Globus pallidus (tissue), 1 donor: ENCODE results near the gene ZSCAN30.

Experiments
- DNase-seq: peaks from one replicate; pipeline ENCODE4 v3.0.0-alpha.2; 2015; ENCODE audit warnings: low spot score

ZSCAN30 gene

DNA sequence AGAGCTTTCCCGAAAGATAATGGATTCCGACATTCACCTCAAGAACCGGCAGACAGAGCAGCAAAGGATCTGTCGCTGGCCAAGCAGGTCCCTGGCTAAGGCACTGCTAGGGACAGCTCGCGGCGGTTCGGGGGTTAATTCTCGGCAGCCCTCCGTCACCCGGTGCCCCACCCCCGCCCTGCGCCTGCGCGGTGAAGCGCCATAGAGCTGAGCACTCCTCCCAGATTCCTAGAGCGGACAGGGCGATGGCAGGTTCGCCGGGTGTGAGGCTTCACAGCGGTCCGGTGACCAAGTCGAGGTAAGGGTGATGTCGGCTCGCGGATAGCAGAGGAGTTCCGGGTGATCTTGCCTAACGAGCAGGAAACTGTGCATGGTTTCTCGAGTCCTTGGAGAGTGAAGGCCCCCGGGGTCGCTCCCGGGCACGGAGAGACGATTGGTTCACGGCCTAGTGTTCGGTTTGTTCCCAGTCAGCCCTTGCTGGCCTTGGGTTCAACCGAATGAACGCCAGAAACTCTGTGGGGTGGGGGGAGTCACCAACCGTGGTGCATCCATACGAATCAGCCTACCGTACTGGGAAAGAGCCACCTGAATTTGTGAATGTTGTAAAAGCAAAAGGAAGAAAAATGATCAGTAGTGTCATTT is at the start of gene ZSCAN30:
Gene ZSCAN30 (minus strand): TSS at position 136 of the 642 bp plus-strand sequence. CDS start 25,877 bp downstream, outside the sequence.
- peak; percentile 93 for DNase-seq

DNA sequence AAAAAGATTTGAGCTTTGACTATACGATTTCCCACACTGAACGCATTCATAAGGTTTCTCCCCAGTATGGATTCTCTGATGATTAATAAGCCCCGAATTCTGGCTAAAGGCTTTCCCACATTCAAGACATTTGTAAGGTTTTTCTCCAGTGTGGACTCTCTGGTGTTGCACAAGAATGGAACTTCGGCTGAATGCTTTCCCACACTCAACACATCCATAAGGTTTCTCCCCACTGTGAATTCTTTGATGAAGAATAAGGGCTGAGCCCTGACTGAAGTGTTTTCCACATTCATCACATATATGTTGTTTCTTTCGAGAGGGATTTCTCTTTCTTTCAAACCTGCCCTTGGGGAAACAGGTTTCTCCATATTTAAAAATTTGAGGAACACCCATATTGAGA is 47.3 kb upstream of the ZSCAN30 start:
- DNase-seq: no peak

DNA sequence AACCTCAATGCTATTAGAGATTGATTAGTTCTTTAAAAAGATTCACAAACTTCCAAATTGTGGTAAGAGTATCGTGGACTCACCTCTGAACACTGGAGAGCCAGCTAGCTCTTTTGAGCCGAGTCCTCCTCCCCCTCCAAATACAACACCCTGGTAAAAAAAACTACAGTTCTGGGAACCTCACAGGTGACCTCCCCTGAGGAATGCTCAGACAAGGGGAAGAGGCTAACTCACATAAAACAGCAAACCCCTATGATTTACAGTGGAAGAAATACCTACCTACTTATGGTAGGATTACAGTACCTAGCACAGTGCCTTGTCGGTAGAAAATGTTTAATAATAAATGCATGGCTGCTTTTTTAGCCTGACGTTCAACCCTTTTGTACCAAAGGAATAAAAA is 45.8 kb upstream of the ZSCAN30 start:
- no peak for DNase-seq

DNA sequence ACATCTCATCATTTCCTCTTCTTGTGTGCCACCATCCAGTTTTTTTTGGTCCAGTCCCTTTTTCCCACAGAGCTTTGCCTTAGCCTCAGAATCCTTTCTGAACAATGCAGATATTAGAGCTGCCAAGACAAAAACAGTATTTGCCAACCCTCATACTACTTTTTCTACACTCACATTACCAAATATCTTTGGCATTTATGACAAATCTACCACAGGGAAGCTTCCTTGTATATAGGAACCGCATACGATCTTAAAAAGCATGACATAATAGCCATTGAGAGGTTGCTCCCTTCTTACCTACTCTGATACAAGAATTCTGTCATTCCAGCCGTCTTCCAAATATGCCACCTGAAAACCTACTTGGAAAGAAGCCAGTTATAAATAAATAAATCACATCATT is 44.8 kb upstream of the ZSCAN30 start:
- no peak for DNase-seq

DNA sequence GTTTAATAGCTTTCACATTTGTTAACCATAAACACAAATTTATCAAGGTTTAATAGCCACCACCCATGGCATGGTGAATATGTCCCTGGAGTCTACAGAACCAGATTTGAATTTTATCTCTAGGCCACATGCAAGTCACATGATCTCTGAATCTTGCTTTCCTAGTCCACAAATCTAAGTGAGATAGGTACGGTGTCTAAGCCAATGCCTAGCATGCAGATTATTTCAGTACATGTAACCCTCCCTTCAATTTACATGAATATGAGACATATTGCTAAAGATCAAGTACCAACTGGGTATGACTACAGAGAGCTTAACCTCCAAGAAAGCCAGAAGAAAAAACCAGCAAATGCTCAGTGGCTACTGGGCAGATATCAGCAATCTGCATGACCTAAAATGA is 44.2 kb upstream of the ZSCAN30 start:
- no peak for DNase-seq

DNA sequence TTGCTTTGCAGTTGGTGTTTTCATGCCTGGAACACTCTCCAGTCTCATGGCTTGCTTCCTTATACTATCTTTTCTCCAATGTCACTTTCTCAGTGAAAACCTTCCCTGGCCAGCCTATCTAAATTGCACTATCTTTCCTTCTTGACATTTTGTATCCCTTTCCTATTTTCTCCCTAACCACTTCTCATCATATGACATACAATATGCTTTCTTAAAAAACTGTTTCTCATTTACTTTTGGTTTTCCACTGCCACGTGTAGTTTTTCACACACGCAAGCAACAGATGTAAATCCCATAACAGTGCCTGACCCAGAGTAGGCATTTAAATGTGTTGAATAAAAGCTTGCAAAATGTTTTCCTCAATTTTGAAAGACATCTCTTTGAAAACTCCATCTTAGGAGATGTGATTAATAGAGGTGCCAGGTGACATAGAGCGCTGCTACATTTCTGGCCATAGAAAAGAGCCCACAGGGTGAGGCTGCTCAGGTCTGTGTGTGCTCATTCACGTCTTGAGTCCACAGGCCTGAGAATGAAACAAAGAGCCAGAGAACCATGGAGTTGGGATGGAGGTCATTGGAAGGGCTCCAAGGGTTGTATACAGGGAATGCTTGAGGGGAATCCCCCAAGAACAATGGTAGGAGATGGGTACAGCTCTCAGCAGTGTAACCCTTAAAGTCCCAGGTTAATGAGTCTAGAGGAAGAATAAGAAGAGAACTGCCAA is 41.5 kb upstream of the ZSCAN30 start:
- no peak for DNase-seq

DNA sequence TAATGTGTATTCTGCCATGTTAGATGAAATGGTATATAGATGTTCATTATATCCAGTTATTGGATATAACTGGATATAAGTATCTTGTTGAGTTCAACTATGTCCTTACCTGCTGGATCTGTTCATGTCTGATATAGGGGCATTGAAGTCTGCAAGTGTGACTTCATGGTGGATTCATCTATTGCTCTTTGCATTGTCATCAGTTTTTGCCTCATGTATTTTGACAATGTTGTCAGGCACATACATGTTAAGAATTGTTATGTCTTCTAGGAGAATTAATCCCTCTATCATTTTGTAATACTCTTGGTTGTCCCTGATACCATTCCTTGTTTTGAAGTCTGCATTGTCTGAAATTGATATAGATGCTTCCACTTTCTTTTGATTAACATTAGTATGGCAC is 38.8 kb upstream of the ZSCAN30 start:
- no peak for DNase-seq

DNA sequence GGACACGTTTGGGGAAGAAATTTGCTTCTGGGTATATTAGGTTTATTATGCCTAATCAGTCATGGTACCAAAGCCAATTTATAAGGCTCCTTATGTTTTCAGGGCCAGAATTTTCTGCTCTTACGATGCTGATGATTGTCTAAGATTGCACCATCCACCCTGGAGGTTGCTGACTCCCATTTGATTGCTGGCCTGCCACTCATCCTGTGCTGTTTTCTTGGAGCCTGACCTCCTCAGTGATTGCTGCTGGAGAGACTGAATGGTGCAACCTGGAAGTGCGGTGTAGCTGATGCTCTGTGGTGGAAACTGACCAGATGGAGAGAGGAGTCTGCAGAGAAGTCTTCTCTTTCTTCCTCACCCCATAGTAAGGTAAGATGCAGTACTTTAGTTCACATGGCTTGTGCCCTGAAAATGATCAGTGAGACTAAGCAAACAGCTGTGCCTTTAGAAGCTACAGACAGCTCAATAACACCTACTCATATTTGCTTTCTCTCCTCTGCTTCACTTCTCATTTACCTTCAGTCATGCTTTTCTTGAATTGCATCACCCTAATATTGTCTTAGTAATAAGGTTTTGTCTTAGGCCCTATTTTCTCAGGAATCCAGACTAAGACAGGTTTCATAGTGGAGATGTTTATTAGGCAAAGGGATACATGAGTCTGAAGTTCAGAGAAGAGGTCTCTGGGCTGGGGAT is 36.8 kb upstream of the ZSCAN30 start:
- DNase-seq: no peak

DNA sequence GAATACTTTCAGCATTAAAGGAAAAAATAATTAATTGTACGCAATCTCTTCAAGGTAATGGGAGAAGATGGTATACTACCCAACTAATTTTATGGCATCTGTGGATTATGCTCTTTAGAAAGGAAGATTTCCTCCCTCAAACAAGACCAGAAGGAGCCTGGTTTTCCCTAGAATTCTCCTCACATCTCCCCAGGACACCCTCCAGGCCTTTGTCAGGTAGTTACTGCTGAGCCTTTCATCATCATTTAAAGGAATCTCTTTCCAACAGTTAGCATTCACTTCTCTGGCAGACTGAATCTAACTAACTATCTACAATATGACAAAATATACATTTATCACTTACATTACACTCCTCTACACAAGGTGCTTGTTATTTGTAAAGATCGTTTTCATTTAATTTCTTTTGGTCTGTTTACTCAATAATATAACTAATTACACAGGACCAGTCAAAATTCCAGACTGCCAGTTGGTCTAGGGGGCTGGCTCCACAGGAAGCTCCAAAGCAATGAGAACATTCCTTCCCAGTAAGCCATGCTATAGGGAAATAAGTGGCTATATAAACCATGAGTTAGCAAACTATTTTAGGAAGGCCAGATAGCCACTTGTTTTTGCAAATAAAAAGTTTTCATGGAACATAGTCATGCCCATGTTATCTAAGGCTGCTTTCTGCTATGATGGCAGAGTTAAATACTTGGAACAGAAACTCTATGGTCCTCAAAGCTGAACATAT is 35.1 kb upstream of the ZSCAN30 start:
- DNase-seq: no peak

DNA sequence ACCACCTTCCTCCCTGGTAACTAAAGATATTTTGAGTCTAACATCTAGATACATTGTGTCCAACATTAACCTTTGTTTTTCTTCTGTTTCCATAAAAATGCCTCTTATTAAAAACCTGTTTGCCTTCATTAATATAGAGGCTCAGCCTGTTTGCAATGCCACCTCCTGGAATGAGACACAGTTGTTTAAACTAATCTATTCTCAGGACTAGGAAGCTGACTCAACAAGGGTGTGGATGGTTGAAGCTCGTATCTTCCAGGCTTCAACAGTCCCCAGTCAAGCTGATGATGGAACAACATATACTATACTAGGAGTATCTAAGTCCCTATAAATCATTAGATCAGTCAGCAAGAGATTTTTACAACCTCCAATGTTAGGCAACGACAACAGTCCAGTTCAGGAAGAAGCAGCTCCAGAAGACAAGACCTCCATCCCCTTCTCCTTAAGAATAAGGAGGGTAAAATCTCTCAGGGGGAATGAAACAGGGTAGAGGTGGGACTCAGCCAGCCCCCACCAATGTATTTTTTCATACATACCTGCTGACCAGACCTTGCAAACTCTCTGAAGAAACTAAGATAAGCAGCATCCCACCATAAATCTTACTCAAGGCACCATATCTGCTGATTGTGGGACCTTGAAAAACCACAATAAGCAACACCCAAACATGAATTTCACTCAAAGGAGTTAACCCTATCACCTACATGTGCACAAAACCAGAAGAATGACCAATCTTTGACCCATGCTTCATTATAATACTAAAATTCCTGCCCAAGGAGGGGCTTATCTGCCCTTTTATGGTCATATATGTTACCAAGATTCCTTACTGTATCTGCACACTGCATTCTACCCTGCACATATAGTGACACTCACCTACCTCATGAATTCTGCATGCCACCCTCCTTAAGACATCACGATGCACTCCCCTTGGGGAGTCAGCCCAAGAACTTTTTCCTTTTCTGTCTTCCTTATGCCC is 32.7 kb upstream of the ZSCAN30 start:
- DNase-seq: no peak

DNA sequence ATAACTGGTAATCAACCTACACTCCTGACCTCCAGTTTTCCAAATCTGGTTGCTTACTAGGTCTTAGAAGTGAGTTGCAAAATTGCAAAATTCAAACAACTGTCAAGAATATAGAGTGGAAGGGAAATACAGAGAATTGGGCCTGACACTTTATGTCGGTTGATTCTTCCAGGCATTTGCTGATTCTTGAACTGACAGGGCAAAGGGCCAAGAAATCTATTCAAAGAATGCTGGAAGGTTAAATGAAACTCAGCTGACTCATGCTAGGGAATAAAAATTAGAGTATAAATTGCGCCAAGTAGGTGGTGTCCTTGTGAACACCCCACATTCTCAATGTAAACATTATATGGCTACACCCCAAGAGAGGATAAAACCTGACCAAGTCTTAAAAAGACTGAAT is 21.5 kb upstream of the ZSCAN30 start:
- DNase-seq: no peak

DNA sequence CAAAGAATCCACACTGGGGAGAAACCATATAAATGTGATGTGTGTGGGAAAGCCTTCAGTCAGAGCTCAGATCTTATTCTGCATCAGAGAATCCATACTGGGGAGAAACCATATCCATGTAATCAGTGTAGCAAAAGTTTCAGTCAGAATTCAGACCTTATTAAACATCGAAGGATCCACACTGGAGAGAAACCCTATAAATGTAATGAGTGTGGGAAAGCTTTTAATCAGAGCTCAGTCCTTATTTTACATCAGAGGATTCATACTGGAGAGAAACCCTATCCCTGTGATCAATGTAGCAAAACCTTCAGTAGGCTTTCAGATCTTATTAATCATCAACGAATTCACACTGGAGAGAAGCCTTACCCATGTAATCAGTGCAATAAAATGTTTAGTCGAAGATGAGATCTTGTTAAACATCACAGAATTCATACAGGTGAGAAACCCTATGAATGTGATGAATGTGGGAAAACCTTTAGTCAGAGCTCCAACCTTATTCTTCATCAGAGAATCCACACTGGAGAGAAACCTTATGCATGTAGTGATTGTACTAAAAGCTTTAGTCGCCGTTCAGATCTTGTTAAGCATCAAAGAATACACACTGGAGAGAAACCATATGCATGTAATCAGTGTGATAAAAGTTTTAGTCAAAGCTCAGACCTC is 16.7 kb upstream of the ZSCAN30 start:
- no peak for DNase-seq

DNA sequence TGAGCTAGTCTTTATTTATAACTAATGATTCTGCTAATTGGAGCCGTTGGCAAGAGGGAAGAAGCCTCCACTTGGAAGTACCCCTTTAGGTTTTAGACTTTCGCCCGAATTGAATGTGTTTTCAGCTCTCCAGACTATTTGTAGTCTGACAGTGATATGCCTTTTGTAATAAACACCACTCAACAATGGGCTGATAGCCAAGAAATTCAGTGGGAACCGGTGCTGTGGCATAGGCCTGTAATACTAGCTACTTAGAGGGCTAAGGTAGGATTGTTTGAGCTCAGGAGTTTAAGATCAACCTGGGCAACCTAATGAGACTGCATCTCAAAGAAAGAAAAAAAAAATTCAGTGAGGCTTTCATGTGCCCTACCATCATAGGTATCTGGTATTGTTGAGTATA is 13.6 kb upstream of the ZSCAN30 start:
- DNase-seq: no peak

DNA sequence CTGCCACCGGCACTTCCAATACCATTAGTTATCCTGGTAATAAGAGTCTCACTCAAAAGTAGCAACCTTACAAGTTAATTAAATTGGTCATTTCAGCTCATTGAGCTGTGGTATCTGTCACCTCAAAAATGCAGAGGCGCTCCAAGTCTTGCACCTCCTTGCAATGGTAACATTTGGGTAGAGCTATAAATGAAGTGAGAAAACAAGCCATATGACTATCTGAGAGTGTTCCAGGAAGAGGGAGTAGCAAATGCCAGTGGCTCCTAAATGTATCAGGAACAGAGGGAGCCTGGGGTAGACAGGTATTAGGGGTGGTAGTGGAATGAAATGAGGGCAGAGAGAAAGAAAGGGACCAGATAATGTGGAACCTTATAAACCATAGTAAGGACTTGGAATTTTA is 6.0 kb upstream of the ZSCAN30 start:
- no peak for DNase-seq

DNA sequence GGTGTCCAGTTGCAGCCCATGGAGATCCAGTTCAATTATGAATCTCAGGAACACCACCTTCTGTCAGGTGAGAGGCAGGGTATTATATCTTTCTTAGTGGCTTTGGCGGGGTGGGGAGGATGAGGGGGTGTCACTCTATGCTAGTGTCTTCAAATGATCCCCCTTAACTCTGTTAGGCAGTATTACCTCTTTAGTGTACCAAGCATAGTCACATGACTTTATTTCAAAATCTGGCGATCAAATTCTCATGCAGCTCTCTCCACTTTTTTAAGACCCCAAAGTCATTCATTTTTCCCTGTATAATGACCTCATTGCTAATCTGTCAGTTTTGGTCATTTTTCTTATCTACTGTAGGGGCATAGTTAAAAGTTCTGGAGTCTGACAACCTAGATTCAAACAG is 1.1 kb upstream of the ZSCAN30 start:
- no peak for DNase-seq

DNA sequence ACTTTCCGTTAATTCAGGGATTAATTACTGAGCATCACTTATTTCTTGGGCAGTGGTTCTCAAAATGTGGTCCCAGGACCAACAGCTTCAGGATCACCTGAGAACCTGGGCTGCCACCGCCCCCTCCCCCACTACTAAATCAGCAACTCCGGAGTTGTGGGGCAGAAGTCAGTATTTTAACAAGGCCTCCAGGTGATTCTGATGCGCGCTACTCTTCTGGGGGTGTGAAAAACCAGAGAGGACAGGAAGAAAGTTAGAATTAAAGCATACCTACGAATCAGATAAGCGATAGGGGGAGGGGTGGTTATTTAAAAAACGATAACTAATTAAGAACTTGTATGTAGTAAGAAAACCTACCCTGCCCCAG is 319 bp downstream of the ZSCAN30 start:
- DNase-seq: no peak

DNA sequence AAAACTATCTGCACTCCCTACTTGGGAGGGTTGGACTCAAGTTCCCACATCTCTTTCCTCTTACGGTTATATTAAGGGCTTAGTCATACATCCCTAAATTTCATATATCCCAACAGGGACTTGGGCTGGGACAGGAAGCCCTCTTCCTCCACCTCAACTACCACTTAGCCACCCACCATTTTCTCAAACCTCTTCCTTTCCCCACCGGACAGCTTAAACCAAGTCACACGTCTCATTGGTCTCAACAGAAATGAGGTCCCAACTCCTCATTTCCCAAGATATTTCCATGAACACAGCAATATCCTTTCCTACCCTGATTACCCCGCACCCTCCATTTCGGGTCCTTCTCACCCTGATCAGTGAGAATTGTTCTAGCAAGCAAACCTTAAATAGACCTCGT is 736 bp downstream of the ZSCAN30 start:
- no peak for DNase-seq

DNA sequence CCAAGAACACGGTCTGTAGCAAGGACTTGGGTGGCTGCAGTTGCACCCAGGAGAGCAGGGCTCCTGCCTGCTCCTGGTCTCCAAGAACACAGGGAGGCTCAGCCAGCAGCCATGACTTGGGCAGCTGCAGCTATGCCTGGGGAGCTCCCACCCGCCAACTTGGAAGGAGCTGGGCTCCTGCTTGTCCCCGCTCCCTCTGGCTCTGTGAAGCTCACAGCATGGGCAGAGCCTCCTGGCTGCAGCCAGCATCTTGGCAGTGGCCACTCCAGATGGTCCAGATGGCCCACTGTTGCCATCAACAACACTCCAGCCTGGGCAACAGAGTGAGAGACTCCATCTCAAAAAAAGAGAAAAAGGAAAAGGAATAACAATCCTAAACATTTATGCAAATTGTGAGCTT is 5.2 kb downstream of the ZSCAN30 start:
- DNase-seq: no peak

DNA sequence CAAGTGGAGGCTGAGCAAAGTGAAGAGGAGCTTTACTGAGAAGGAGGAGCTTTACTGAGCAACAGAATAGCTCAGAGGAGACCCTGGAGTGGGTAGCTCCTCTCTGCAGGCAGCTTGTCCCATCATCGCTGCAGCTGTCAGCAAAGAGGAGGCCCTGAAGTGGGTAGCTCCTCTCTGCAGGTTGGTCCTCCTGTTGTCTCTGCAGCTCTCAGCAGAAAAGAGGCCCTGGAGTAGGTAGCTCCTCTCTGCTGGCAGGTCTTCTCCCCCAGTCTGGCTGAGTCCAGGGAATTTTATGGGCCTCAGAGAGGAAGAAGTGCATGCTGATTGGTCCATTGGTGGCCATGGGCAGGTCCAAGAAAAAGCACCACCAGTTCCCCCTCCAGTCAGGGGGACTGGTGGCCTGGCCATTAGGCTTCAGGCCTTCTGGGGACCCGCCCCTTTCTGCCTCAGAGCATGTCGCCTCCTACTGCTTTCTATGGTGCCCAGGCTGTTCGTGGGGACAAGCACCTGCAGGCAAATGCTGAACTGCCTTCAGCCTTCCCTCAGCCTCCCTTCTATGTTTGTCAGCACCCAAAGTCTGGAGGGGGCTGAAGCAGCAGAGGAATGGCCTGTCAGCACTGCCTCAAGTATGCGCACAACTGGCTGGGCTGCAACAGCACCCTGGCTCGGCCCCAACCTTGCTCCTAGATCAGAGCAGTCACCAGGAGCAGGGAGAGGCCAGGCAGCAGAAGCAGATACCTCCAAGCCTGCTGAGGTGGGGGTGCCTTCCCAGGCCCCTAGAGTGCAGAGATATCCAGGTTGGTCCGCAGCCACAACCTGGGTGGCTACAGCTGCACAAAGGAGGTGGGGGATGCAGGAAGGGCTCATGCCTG is 5.9 kb downstream of the ZSCAN30 start:
- DNase-seq: no peak

DNA sequence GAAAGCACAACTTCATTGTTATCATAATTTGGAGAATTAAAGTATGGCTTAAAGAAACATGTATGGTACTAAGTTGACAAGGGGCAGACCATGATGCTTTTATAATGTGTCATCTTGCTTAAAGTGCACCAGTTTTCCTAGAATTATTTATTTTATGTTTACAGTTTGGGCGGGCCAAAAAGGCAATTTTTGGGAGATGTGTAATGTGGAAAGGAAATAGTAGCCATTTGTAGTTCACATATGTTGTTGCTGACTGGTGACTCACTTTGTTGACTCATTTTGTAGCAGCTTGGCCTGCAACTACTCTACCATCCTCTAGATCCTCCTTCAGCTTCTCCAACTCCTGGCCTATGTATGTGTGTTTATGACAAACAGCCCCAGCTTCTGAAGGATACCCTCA is 7.7 kb downstream of the ZSCAN30 start:
- DNase-seq: no peak
